ENCODE data around the gene FOXJ3. TPM values are rescaled to one million over a fixed set of nuclear protein-coding genes. Genes with fewer than 3 reads are reported as not detected.

Gene FOXJ3
- total and polyA plus RNA-seq, 2 of the 8 experiments (the other 6 are each of a cell fraction or from before 2014, with no cell fraction given) = 48.6 to 51.9 TPM

- TF ChIP-seq RXRA (IDR thresholded peaks at IDR 0.05; ENCODE audit: insufficient read depth, low read depth, low read length) = no peak
These were observed 1.3 kb downstream of the FOXJ3 start (continued) for GRCh38 chr1:42333662-42334239.

Data from H1 (cell line).